ENCODE data around the gene THOC2. TPM values are rescaled to one million over a fixed set of nuclear protein-coding genes. Genes with fewer than 3 reads are reported as not detected.

THOC2 gene
- total and polyA plus RNA-seq, 2 experiments from 2014 or later = 60.2 to 64.3 TPM

DNA sequence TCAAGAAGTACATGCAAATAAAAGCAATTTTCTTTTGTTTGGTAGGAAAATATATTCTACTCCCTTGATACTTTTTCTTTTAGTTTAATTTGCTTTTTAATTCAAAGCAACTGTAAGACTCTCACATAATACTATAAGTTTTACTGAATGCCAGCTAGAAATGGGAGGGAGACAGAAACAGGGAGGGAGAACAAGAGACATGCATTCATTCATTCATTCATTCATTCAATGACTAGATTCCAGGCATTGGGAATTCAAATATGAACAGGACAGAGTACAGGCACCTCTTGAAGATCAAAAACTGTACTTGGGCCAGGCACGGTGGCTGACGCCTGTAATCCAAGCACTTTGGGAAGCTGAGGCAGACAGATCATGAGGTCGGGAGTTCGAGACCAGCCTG, 85.6 kb downstream of the THOC2 start:
- TF ChIP-seq, protein P1, sequence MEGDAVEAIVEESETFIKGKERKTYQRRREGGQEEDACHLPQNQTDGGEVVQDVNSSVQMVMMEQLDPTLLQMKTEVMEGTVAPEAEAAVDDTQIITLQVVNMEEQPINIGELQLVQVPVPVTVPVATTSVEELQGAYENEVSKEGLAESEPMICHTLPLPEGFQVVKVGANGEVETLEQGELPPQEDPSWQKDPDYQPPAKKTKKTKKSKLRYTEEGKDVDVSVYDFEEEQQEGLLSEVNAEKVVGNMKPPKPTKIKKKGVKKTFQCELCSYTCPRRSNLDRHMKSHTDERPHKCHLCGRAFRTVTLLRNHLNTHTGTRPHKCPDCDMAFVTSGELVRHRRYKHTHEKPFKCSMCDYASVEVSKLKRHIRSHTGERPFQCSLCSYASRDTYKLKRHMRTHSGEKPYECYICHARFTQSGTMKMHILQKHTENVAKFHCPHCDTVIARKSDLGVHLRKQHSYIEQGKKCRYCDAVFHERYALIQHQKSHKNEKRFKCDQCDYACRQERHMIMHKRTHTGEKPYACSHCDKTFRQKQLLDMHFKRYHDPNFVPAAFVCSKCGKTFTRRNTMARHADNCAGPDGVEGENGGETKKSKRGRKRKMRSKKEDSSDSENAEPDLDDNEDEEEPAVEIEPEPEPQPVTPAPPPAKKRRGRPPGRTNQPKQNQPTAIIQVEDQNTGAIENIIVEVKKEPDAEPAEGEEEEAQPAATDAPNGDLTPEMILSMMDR (IDR thresholded peaks at IDR 0.05; ENCODE audit: low read depth, low read length) = no peak
- DNase-seq (ENCODE audit: low read depth in 1 of 2, low spot score in 1 of 2) = no peak
- Histone ChIP-seq H3K27me3 (no peaks in the 10 kb centered on the region), H3K9me3 (ENCODE audit: low read depth) (no peaks in the 10 kb centered on the region), H3K36me3 (no peaks in the 10 kb centered on the region), H3K4me1 (ENCODE audit: low read depth) (no peaks in the 10 kb centered on the region), H3K27ac (no peak overlapping the region), H3K4me3 (no peak overlapping the region)

- Histone ChIP-seq H3K4me3 (no peak overlapping the region), H3K36me3 (peaks cover 12% of the 10 kb centered on the region), H3K27me3 (no peaks in the 10 kb centered on the region), H3K27ac (no peak overlapping the region), H3K4me1 (ENCODE audit: low read depth) (no peaks in the 10 kb centered on the region), H3K9me3 (ENCODE audit: low read depth) (no peaks in the 10 kb centered on the region)
- DNase-seq (ENCODE audit: low read depth in 1 of 2, low spot score in 1 of 2) = no peak
- TF ChIP-seq, protein P1 (IDR thresholded peaks at IDR 0.05; ENCODE audit: low read depth, low read length) = no peak
Observed at GRCh38 chrX:123629502-123629901, 103.3 kb downstream of the THOC2 start.

DNA sequence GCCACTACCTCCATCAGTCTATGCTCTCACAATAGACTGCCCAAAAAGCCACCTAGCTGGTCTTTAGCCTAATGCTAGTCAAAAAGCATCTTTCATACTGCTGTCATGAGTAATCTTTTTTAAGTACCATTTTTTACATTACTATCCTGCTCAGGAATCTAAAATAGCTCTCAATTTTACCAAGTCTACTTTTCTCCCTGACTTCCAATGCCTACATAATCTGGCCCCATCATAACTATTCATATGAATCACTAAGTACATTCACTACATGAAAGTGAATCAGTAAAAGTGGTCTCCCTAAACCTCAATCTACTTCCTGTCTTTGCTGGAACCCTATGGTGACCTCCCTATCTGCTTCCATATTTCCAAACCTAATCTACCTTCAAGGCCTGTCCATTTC, 105.9 kb downstream of the THOC2 start:
- Histone ChIP-seq H3K4me1 (ENCODE audit: low read depth) (no peaks in the 10 kb centered on the region), H3K36me3 (peaks cover 15% of the 10 kb centered on the region), H3K9me3 (ENCODE audit: low read depth) (no peaks in the 10 kb centered on the region), H3K4me3 (no peak overlapping the region), H3K27me3 (no peaks in the 10 kb centered on the region), H3K27ac (no peak overlapping the region)
- TF ChIP-seq, protein P1 (IDR thresholded peaks at IDR 0.05; ENCODE audit: low read depth, low read length) = no peak
- peak in 1 of 2 donors; percentile 5 for DNase-seq (ENCODE audit: low read depth in 1 of 2, low spot score in 1 of 2)

DNA sequence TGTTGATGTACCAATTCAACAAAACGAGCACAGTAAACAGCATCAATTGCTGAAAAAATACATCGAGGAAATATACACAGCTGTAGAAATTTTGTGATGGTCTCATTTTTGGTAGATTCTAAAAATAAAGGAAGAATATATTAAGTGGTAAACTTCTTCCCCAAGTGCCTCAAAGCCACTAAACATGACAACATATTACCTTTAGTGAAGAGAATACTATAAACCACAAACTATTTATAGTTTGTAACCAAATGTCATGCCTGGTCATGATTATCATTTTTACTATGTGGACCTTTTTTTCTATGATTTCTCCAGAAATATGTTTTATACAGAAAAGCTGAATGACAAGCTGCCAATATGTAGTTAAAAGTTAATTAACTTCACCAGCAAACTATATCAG, 106.9 kb downstream of the THOC2 start:
- Histone ChIP-seq H3K36me3 (peaks cover 15% of the 10 kb centered on the region), H3K4me1 (ENCODE audit: low read depth) (no peaks in the 10 kb centered on the region), H3K27ac (no peak overlapping the region), H3K9me3 (ENCODE audit: low read depth) (no peaks in the 10 kb centered on the region), H3K4me3 (no peak overlapping the region), H3K27me3 (no peaks in the 10 kb centered on the region)
- no peak for DNase-seq (ENCODE audit: low read depth in 1 of 2, low spot score in 1 of 2)
- TF ChIP-seq, protein P1 (IDR thresholded peaks at IDR 0.05; ENCODE audit: low read depth, low read length) = no peak

GRCh38 chrX:123625477-123625876, 107.4 kb downstream of the THOC2 start:
- DNase-seq (ENCODE audit: low read depth in 1 of 2, low spot score in 1 of 2) = no peak
- H3K9me3 ChIP-seq (ENCODE audit: low read depth) = no peaks in the 10 kb centered on the region
- no peaks in the 10 kb centered on the region for H3K27me3 ChIP-seq
- TF ChIP-seq, protein P1 (IDR thresholded peaks at IDR 0.05; ENCODE audit: low read depth, low read length) = no peak
- peaks cover 15% of the 10 kb centered on the region for H3K36me3 ChIP-seq
- H3K4me1 ChIP-seq (ENCODE audit: low read depth) = no peaks in the 10 kb centered on the region
- H3K4me3 ChIP-seq = no peak overlapping the region
- no peak overlapping the region for H3K27ac ChIP-seq

DNA sequence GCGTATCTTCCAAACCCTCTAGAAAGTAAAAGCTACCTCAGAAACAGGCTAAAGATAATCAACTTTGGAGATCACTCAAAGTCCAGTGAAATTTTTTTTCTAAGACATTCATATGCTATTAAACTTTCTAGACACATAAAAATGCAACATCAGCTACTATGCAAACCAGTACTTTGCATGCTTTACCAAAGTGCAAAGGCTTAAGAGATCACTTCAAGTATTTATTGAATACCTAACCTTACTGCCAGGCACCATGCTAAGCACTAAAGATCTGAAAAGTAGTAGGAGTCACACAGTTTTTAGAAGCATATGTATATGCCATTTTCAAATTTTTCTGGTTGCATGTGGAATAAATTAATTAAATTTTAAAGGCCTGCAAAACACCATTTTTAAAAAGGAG, 115.8 kb downstream of the THOC2 start:
- H3K4me1 ChIP-seq (ENCODE audit: low read depth) = no peaks in the 10 kb centered on the region
- no peak for DNase-seq (ENCODE audit: low read depth in 1 of 2, low spot score in 1 of 2)
- no peaks in the 10 kb centered on the region for H3K27me3 ChIP-seq
- H3K27ac ChIP-seq = no peak overlapping the region
- no peaks in the 10 kb centered on the region for H3K9me3 ChIP-seq (ENCODE audit: low read depth)
- TF ChIP-seq, protein P1 (IDR thresholded peaks at IDR 0.05; ENCODE audit: low read depth, low read length) = no peak
- no peak overlapping the region for H3K4me3 ChIP-seq
- peaks cover 19% of the 10 kb centered on the region for H3K36me3 ChIP-seq

Measured in cardiac muscle cell (in vitro differentiated cells and primary cell).